Adrenal gland (tissue), 12 donors: Measurements from ENCODE around the gene HVCN1. TPM values are rescaled to one million over a fixed set of nuclear protein-coding genes. Genes with fewer than 3 reads are reported as not detected.

Experiments
- DNase-seq, 7 donors: peaks; one replicate each; pipeline ENCODE4 v3.0.0-alpha.2; 2019 to 2020
- H3K27ac ChIP-seq, 5 donors: fragments of 200-600 bp; sonication (generic) in 4 of 5; 1 replicate in 3 of 5; 2 replicates in 2 of 5; pipeline versions ENCODE4 v1.5.1 to v1.8.0; 2016 to 2020; ENCODE audit warnings: mild to moderate bottlenecking in 1 of 5
- H3K27me3 ChIP-seq: fragments of 200-600 bp; 2 replicates; pipeline ENCODE4 v1.8.0; 2021
- H3K36me3 ChIP-seq, 2 donors: fragments of 200-600 bp; replicated peaks in 1 of 2; 1 replicate in 1 of 2; 2 replicates in 1 of 2; pipeline versions ENCODE4 v1.5.1 to v1.8.0; 2018 to 2022
- H3K4me1 ChIP-seq, 2 donors: fragments of 200-600 bp; replicated peaks in 1 of 2; 1 replicate in 1 of 2; 2 replicates in 1 of 2; pipeline versions ENCODE4 v1.5.1 to v1.8.0; 2018 to 2021
- H3K4me3 ChIP-seq, 4 donors: fragments of 200-600 bp; sonication (generic) in 3 of 4; one replicate each; pipeline ENCODE4 v1.5.1; 2016 to 2018
- H3K9me3 ChIP-seq, 3 donors: fragments of 200-600 bp; sonication (generic) in 1 of 3; replicated peaks in 1 of 3; 1 replicate in 2 of 3; 2 replicates in 1 of 3; pipeline versions ENCODE4 v1.5.1 to v1.8.0; 2016 to 2021
- POLR2A ChIP-seq, 2 donors: fragments of 450-650 bp; IDR thresholded peaks; one replicate each; pipeline ENCODE4 v1.6.1; 2017; ENCODE audit warnings: antibody characterized with exemption in 2 of 2, mild to moderate bottlenecking in 2 of 2, moderate library complexity in 1 of 2
- WGBS, 4 donors: extraction: QIAGEN DNeasy Blood & Tissue Kit in 2 of 4; methylation state at CpG; one replicate each; pipeline versions ENCODE4 v1.1.5 to v1.1.7; 2013 to 2017; 5-methylcytosine and 5-hydroxymethylcytosine counted together
- intact Hi-C, 2 donors: fragments of 100-400 bp; cut with DNase I; formaldehyde crosslinking; loops; one replicate each; pipeline versions ENCODE4 v1.14.1 to v1.15.0; 2022 to 2023
- polyA plus RNA-seq, 3 donors: library from polyadenylated mRNA; stranded (reverse); fragments of 200-250 nt in 2 of 3; fragments of 350-450 nt in 1 of 3; fragmentation: Illumina TruSeq in 1 of 3; extraction: RNeasy Lipid Tissue Mini Kit (QIAGEN cat#74804) in 1 of 3; gene quantifications; one replicate each; pipeline ENCODE4 v1.2.3, GENCODE V29; 2013 to 2014
- total RNA-seq, 9 donors: library from RNA; depleted of rRNA in 4 of 9; stranded (reverse); fragments of >200 nt in 4 of 9; fragments of 120-200 nt in 1 of 9; fragmentation: NEBNext Ultra II Directional in 1 of 9; extraction: Animal tissue kit (Norgen Biotek cat#: 25700) in 1 of 9; gene quantifications; one replicate each; pipeline versions ENCODE4 v1.1.0 to v1.2.4, GENCODE V29; 2013 to 2023
- TF ChIP-seq, protein P1 (sequence below), 6 experiments: fragments of 450-650 bp in 4 of 6; fragments of 200-600 bp in 2 of 6; sonication (generic) in 1 of 6; IDR thresholded peaks; 1 replicate in 5 of 6; 2 replicates in 1 of 6; pipeline versions ENCODE4 v1.5.1 to v1.8.0; 2016 to 2021; ENCODE audit warnings: antibody characterized with exemption in 6 of 6, mild to moderate bottlenecking in 2 of 6, moderate library complexity in 1 of 6
- donor health status: healthy with polysubstance abuse.
- donor health status: Bipolar disorder and iron deficiency.
- donor health status: DM: yes; HTN: yes; CAD: no.
- donor health status: DM: no; HTN: no; CAD: no.
- donor health status: DM: no; HTN: no; CAD: no.
- donor health status: DM: yes; HTN: yes; CAD: no.

The HVCN1 gene
- total and polyA plus RNA-seq, 12 donors = 5.7 to 71.0 (median 12.7) TPM

DNA sequence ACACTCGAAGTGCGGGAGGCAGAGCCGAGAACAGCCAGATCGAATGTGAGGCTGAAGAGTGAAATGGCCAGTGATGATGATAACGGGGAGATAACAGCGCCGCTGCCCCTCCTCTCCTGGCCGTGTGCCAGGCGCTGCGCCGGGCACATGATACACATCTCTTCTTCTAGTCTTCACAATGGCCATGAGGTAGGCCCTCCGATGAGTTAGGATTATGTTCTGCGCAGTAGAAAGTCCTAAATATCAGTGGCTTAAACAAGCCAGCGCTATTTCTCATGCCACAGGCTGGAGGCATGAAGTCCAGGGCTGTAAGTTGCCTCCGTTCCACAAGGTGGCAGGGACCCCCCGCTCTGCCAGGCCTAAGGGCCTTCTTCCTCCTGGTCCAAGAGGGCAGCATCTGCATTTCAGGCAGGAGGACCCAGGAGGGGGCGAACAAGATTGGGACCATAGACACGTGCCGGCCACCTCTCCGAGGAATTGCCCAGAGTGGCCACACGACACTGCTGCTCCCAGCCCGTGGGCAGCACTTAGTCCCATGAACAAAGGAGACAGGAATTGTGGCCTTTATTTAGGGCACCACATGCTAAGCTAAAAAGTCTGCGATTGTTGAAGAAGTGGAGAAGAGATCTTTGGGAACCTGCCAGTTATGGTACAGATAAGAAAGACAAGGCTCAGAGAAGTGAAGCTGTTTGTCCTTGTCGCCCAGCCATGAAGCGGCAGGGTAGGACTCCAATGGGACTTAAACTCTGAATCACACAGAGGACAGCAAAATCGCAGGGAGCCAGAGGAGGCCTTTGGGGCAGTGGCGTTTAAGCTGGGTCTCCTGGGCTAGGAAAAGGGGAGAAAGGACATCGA, 10.9 kb upstream of the HVCN1 start:
- Histone ChIP-seq H3K27me3 (no peaks in the 10 kb centered on the region), H3K27ac (no peak overlapping the region), H3K4me3 (no peak overlapping the region), H3K36me3 (no peaks in the 10 kb centered on the region), H3K4me1 (peaks cover 5 to 15% of the 10 kb centered on the region in 2 donors), H3K9me3 (no peaks in the 10 kb centered on the region)
- peak in 5 of 7 donors; percentile 33 to 54 (median 53) for DNase-seq
- intact Hi-C loops = no loop called here
- TF ChIP-seq POLR2A (IDR thresholded peaks at IDR 0.05) = no peak
- TF ChIP-seq, protein P1, sequence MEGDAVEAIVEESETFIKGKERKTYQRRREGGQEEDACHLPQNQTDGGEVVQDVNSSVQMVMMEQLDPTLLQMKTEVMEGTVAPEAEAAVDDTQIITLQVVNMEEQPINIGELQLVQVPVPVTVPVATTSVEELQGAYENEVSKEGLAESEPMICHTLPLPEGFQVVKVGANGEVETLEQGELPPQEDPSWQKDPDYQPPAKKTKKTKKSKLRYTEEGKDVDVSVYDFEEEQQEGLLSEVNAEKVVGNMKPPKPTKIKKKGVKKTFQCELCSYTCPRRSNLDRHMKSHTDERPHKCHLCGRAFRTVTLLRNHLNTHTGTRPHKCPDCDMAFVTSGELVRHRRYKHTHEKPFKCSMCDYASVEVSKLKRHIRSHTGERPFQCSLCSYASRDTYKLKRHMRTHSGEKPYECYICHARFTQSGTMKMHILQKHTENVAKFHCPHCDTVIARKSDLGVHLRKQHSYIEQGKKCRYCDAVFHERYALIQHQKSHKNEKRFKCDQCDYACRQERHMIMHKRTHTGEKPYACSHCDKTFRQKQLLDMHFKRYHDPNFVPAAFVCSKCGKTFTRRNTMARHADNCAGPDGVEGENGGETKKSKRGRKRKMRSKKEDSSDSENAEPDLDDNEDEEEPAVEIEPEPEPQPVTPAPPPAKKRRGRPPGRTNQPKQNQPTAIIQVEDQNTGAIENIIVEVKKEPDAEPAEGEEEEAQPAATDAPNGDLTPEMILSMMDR (IDR thresholded peaks at IDR 0.05) = peak in 1 of 6 experiments; percentile 9
- 61 to 79% (median 75%) methylated on average over 21 to 28 of the region's 28 CpGs for WGBS, 4 donors

DNA sequence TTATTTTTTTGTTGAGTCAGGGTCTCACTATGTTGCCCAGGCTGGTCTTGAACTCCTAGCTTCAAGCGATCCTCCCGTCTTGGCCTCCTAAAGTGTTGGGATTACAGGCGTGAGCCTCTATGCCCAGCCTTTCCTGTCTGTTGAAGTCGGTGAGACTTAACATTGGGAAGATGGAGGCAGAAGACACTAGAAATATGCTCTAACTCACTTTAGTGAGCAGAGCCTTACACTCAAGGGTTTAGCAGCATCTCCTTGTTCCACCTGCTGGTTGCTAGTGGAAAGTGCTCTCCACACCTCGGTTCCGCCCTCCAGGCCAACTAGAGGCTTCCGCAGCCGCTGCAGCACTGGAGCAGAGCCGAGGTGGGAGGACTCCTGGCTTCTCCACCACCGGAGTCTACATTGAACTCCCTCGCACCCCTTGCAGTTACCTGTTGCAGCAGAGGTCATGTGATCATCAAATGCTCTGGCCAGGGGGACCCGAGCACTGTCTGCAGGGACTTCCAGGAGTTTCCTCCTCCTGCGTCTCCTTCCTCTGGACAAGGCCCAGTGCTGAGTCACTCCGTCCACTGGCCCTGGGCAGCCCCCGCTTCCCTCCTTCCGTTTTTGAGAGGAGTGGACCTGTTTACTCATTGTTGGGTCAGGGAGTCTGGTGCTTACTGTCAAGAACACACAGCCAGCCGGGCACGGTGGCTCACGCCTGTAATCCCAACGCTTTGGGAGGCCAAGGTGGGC, 9.4 kb upstream of the HVCN1 start:
- Histone ChIP-seq H3K36me3 (no peaks in the 10 kb centered on the region), H3K4me1 (peaks cover 5 to 22% of the 10 kb centered on the region in 2 donors), H3K9me3 (no peaks in the 10 kb centered on the region), H3K27ac (peak overlapping the region in 2 of 5 donors; percentile 65 to 68), H3K4me3 (no peak overlapping the region), H3K27me3 (no peaks in the 10 kb centered on the region)
- TF ChIP-seq, protein P1 (IDR thresholded peaks at IDR 0.05) = peak; percentile 23 to 78 (median 68)
- no peak for TF ChIP-seq POLR2A (IDR thresholded peaks at IDR 0.05)
- peak; percentile 63 to 89 (median 83) for DNase-seq
- WGBS, 4 donors = 25 to 41% (median 32%) methylated on average over 6 to 20 of the region's 20 CpGs
- intact Hi-C loops = no loop called here

DNA sequence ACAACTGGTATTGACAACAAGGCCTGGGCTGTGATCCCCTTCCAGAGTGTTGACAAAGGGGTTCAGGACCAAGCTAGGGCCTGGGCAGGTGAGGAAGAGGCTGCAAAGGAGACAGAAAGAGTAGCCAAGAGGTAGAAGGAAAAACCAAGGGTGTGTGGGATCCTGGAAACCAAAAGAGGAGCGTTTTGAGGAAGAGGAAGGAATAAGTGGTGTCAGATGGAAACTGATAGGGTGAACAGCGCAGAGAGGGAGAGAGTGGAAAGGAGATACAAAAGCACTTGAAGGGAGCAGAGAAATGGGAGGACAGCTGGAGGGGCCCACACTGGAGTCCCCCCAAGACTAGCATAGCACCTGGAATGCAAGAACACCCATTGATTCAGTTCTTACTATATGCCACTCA, 8.3 kb upstream of the HVCN1 start:
- H3K4me1 ChIP-seq = peaks cover 5 to 22% of the 10 kb centered on the region in 2 donors
- WGBS, 4 donors = 72 to 87% (median 83%) methylated on average over 2 of the region's 2 CpGs
- H3K27me3 ChIP-seq = no peaks in the 10 kb centered on the region
- no peak for DNase-seq
- TF ChIP-seq POLR2A (IDR thresholded peaks at IDR 0.05) = no peak
- TF ChIP-seq, protein P1 (IDR thresholded peaks at IDR 0.05) = no peak
- no peaks in the 10 kb centered on the region for H3K9me3 ChIP-seq
- H3K4me3 ChIP-seq = no peak overlapping the region
- intact Hi-C loops = no loop called here
- no peaks in the 10 kb centered on the region for H3K36me3 ChIP-seq
- H3K27ac ChIP-seq = no peak overlapping the region

DNA sequence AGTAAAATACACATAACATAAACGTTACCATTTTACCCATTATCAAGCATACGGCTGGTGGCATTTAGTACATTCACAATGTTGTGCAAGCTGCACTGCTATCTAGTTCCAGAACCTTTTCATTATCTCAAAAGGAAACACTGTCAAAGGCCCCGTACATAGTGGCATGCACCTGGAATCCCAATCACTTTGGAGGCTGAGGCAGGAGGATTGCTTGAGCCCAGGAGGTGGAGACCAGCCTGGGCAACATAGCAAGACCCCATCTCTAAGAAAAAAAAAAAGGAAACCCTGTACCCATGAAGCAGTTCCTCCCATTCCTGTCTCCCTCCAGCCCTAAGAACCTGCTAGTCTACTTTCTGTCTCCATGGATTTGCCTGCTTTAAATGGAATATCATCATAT, 7.4 kb upstream of the HVCN1 start:
- Histone ChIP-seq H3K9me3 (no peaks in the 10 kb centered on the region), H3K36me3 (no peaks in the 10 kb centered on the region), H3K4me3 (no peak overlapping the region), H3K4me1 (peaks cover 5 to 22% of the 10 kb centered on the region in 2 donors), H3K27ac (no peak overlapping the region), H3K27me3 (no peaks in the 10 kb centered on the region)
- no peak for DNase-seq
- TF ChIP-seq, protein P1 (IDR thresholded peaks at IDR 0.05) = no peak
- no peak for TF ChIP-seq POLR2A (IDR thresholded peaks at IDR 0.05)
- intact Hi-C loops = no loop called here
- 87 to 93% (median 88%) methylated on average over 3 of the region's 3 CpGs for WGBS, 4 donors
